Left cardiac atrium (tissue), 4 donors: ENCODE results near the gene VWA1. TPM values are rescaled to one million over a fixed set of nuclear protein-coding genes. Genes with fewer than 3 reads are reported as not detected.
"Not testable (repeated sequence)": the region's sequence is repeated elsewhere in the genome, so short reads cannot be mapped to it uniquely, and the experiment has no call there.

Source experiments
- ATAC-seq, 2 donors: fragments of 200-7000 bp; cut with Tn5 transposase; one replicate each; pipeline ENCODE4 v1.9.1; 2020; ENCODE audit warnings: mild to moderate bottlenecking in 2 of 2, moderate library complexity in 2 of 2
- DNase-seq: peaks from one replicate; pipeline ENCODE4 v3.0.0-alpha.2; 2020
- intact Hi-C, 2 donors: fragments of 100-400 bp; cut with DNase I; formaldehyde crosslinking; loops; one replicate each; pipeline versions ENCODE4 v1.14.1 to v1.15.1; 2022 to 2023
- total RNA-seq, 2 donors: library from RNA; stranded (reverse); fragmentation: NEBNext Ultra II Directional; extraction: Animal tissue kit (Norgen Biotek cat#: 25700); gene quantifications; one replicate each; pipeline ENCODE4 v1.2.1, GENCODE V29; 2021
- donor health status: DM: no; HTN: yes; CAD: no.
- donor health status: DM: no; HTN: yes; CAD: no; lungs with severe emphysema.
- donor health status: DM: yes; HTN: yes; CAD: no.
- donor health status: Dilated cardiomyopathy.

The VWA1 gene
- total RNA-seq, 2 donors from 2014 or later: 24.9 to 66.4 TPM

DNA sequence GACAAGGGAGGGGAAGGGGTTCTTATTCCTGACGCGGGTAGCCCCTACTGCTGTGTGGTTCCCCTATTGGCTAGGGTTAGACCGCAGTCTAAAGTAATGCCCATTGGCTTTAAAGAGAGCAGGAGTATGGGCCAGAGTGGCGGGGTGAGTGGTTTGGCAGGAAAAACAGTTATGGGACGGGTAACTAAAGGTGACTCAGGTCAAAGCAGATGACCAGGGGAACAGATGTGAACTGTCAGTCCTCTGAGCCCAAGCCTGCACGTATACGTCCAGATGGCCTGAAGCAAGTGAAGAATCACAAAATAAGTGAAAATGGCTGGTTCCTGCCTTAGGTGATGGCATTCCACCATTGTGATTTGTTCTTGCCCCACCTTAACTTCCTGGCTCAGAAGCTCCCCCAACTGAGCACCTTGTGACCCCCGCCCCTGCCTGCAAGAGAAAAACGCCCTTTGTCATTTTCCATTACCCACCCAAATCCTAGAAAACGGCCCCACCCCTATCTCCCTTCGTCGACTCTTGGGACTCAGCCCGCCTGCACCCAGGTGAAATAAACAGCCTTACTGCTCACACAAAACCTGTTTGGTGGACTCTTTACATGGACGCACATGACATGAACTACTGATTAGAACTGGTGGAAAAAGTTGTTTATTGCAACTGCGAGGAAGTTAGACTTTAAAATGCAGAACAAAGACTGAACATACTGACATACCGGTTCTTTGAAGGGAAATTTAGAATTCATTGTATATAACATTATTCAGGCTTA is 35.3 kb downstream of the VWA1 start:
- no peak for ATAC-seq
- intact Hi-C loops: no loop called here
- no peak for DNase-seq

DNA sequence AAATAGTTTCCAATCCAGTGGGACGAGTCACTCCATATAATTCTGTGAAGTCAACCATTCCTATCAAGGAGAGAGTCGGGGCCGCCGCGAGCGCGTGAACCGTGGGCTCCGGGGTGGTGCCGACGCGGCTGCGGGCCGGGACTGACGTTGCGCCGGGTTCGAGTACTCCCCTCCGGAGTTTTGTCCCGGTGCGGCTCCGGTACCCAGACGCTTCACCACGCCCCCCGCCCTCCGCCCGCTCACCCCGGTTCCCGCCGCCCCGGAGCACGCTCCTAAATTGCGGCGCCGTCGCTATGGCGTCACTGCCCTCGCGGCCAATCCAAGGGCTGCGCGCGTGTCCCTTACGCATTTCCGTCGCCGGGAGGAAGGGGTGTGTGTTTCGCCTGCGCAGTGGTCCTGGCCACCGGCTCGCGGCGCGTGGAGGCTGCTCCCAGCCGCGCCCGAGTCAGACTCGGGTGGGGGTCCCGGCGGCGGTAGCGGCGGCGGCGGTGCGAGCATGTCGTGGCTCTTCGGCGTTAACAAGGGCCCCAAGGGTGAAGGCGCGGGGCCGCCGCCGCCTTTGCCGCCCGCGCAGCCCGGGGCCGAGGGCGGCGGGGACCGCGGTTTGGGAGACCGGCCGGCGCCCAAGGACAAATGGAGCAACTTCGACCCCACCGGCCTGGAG is 36.0 kb downstream of the VWA1 start, which contains the start of gene ATAD3B:
Gene ATAD3B (plus strand): TSS at position 377 of the 664 bp plus-strand sequence. CDS start 120 bp downstream, at position 497.
- intact Hi-C loops: no loop called here
- ATAC-seq: peak; percentile 98 to 99

DNA sequence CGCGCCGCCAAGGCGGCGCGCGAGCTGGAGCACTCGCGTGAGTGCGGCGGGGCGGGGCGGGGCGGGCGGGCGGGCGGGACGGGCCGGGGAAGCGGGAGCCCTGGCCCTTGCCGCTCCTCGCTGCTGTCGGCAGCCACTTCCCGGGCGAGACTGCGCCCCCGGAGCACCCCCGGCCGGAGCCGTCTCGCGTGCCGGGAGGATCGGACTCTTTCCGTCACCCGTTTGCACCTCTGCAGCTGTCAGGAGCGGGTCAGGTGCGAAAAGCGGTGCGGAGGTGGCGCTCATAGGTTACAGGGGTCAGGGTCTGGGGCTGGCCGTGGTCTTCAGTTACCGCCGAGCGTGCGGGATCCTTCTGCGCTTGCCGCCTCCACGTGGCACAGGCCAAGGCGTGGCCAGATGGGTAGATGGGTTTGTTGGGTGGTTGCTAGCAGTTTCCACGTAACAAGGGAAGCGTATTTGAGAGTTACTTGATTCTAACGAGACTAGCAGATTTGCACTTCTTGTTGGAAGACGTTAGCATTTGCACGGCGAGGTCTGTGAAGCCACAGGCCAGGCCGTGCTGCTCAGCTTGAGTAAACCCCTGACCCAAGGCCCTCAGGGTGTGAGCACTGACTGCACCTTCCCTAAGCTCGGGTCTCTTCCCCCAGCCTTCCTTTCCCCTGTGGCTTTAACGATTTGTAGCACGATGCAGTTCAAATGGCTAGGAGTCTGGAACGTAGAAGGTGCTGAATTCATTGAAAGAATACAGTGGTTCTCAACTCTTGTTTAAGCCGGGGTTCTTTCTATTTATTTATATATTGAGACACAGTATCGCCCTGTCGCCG is 36.8 kb downstream of the VWA1 start:
- intact Hi-C loops, DNase-seq: not testable (repeated sequence)
- peak in 1 of 2 donors; percentile 1 for ATAC-seq

More for the DNA sequence above, 36.0 kb downstream of the VWA1 start, which contains the start of gene ATAD3B:
- DNase-seq: peak; percentile 91

DNA sequence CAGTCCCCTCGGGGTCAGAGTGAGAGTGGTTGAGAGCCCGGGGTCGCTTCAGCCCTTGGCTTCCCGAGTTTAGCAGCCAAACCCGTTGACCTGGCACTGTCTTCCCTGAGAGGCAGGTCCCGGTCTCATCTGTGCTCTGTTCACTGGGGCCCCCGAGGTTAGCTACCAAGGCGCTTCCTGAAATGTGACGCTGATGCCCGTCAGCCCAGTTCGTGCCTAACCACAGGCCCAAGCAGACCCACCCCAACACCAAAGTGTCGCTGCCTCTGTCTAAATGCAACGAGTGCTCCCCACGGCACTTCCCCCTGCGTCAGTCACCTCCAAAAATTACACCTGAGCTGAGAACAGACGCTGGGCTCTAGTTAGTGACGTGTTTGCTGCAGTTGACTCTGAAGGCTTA is 40.5 kb downstream of the VWA1 start:
- ATAC-seq, DNase-seq, intact Hi-C loops: not testable (repeated sequence)

DNA sequence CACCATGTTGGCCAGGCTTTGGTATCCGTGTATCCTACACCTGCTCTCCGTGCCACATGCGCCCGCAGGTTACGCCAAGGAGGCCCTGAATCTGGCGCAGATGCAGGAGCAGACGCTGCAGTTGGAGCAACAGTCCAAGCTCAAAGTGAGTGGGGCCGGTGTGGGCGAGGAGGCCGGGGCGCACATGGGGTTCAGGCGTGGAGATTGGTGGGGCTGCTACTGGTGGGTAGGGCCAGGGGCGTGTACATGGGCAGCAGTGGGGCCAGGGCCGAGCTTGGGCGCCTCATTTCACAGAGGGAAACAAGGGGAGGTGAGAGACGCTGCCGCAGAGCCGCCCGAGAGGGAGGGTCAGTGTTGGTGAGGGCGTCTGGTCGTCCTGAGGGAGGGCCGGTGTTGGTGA is 41.7 kb downstream of the VWA1 start:
- intact Hi-C loops: no loop called here
- DNase-seq (no peak), ATAC-seq (no peak)

DNA sequence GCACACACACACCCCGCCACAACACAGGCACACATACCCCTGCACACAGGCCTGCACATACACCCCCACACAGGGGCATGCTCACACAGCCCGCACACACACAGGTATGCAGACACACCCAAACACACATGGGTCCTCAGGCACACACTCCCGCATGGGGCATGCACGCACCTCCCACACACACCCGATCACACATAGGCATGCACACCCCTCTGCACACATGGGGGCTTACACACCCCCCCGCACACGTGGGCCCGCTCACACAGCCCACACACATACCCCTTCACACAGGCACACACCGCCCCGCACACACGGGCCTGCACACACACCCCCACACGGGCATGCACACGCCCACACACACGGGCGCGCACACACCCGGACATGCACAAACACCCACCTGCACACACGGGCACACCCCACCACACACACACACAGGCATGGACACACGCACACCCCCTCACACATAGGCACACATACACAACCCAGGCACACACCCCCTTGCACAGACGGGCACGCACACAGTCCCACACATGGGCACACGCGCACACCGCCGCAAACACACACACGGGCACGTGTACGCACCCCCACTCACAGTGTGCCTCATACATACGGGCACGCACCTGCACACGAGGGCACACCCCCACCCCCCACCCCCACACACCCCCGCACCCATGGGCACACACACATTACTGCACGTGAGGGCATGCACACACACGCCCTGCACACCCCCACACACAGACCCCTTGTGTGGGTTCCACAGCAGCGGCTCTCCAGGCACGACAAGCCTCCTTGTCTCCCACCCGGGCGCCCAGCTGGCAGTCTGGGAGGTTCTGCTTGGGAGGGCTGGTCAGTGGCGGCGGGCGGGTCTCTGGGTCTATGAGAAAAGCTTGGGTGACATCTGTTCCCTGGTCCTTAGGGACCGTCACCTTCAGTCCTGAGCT is 44.3 kb downstream of the VWA1 start:
- DNase-seq: no peak
- ATAC-seq: no peak
- intact Hi-C loops: no loop called here

DNA sequence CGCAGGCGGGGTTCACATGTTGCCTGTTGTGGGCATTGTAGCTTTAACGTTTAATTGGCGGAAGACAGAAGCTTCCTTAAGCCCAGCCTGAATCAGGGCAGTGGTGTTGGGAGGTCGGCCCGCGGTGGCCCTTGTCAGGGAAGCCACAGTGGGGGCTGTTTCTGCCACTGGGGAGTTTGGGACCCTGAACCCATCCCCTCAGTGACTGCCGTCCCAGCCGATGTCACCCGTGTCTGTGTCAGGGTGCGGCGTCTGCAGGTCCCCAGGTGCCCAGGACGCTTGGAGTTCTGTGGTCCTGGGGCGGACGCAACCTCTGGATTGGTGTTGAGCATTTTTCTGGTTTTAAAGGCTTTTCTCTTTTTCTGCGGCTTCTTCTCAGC is 45.0 kb downstream of the VWA1 start:
- intact Hi-C loops, DNase-seq, ATAC-seq: not testable (repeated sequence)

DNA sequence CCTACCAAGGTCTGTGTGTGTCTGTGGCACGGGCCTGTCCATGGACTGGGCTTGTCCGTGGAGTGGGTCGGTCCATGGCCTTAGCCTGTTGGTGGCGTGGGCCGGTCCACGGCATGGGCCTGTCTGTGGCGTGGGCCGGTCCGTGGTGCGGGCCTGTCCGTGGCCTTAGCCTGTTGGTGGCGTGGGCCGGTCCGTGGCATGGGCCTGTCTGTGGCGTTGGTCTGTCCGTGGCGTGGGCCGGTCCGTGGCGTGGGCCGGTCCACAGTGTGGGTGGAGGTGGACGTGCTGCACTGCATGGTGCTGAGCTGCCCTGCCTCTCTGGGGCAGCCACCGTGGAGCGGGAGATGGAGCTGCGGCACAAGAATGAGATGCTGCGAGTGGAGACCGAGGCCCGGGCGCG is 46.3 kb downstream of the VWA1 start:
- DNase-seq, intact Hi-C loops: not testable (repeated sequence)
- ATAC-seq: peak in 1 of 2 donors; percentile 13

DNA sequence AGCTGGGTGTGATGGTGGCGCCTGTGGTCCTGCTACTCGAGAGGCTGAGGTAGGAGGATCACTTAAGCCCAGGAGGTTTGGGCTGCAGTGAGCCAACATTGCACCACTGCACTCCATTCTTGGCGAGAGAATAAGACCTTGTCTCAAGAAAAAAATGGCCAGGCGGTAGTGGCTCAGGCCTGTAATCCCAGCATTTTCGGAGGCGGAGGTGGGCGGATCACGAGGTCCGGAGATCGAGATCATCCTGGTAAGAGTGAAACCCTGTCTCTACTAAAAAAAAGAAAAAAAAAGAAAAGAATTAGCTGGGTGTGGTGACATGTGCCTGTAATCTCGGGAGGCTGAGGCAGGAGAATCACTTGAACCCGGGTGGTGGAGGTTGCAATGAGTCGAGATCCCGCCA is 47.4 kb downstream of the VWA1 start:
- intact Hi-C loops: no loop called here
- ATAC-seq (no peak), DNase-seq (no peak)

DNA sequence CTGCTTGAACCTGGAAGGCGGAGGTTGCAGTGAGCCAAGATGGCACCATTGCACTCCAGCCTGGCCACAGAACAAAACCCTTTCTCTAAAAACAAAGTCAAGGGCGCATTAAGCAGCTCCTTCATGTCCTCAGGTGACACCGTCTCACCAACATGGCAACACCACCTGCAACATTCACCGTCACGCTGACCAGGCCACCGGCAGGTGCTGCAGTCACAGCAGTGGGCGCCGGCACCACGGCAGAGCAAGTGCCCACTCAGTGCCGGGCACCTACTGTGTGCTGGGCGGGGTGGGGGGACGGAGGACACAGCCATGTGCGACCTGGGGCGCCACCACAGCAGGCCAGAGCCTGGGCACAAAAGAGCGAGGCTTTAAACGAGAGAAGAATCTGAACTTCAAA is 48.2 kb downstream of the VWA1 start:
- DNase-seq (no peak), ATAC-seq (no peak)
- intact Hi-C loops: no loop called here

DNA sequence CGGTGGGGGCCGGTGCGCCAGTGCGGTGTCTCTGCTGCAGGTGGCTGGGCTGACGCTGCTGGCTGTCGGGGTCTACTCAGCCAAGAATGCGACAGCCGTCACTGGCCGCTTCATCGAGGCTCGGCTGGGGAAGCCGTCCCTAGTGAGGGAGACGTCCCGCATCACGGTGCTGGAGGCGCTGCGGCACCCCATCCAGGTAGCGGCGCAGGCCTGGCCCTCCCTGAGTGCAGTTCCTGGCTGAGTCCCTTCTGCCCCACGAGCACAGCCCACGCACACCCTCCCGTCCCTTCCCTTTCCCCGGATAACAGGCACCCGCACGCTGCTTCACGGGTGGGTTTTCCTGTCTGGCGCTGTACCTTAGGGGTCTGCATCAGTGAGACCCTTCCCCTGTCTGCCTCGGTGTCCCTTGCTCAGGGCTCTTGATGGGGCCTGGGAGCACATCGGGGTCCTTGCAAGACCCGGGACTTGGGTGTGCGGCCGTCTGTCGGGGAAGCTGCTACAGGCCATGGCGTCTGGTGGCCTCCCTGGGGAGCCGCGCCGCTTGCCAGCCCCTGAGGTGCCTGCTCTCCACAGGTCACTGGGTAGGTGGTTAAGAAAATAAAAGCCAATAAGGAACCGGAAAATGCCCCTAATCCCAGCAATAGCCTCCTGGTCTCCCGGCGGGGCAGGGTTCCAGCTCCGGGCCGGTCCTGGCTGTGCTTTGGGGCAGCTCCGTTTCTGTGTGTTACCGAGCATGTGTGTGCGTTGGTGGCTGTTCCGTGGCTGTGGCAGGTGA is 49.7 kb downstream of the VWA1 start:
- DNase-seq, intact Hi-C loops, ATAC-seq: not testable (repeated sequence)

DNA sequence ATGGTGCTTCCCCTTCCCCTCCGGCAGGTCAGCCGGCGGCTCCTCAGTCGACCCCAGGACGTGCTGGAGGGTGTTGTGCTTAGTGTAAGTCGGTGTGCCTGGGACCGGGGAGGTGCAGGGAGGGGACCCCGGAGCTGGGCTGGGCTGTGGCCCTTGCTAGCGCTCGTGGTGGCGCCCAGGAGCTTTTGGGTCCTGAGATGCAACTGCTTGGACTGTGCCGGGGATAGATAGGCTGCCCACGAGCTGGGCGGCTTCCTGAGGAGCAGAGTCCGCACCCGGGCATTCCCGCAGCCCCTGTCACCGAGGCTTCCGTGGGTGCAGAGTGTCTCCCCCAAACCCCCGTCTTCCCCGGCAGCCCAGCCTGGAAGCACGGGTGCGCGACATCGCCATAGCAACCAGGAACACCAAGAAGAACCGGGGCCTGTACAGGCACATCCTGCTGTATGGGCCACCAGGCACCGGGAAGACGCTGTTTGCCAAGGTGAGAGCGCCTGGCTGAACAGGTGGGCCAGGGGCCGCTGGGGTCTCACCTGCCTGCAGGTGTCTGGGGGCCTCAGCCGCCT is 50.3 kb downstream of the VWA1 start:
- ATAC-seq, DNase-seq, intact Hi-C loops: not testable (repeated sequence)

DNA sequence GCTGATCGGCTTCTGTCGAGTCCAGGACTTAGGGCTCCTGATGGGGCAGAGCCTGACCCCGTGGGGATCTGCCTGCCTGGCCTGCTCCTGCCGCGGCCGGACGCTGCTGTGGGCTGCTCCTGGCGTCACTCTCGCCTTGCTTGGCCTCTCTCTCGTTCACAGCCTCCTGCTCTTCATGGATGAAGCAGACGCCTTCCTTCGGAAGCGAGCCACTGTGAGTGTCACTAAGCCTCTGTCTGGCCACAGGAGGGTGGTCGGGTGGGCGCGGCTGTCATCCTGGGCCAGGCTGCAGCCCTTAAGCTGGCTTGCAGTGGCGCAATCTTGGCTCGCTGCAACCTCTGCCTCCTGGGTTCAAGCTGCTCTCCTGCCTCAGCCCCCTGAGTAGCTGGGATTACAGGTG is 52.2 kb downstream of the VWA1 start:
- DNase-seq (no peak), ATAC-seq (no peak)
- intact Hi-C loops: no loop called here

DNA sequence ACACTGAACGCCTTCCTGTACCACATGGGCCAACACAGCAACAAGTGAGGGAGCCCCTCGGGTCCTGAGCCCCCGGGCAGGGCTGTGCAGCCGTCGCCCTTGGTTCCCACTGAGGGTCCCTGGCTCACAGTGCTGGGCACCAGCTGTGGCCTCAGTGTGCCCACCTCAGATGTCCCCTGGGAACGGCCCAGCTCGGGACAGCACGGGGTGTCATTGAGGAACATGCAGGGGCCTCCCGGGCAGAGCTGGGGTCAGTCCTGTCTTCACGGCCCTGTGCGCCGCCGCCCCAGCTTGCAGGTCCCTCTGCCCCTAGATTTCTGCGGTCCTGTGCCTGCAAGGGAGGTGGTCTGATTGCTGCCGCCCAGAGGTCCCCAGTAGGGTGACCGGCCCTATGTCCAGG is 53.7 kb downstream of the VWA1 start:
- ATAC-seq (no peak), DNase-seq (no peak)
- intact Hi-C loops: no loop called here

DNA sequence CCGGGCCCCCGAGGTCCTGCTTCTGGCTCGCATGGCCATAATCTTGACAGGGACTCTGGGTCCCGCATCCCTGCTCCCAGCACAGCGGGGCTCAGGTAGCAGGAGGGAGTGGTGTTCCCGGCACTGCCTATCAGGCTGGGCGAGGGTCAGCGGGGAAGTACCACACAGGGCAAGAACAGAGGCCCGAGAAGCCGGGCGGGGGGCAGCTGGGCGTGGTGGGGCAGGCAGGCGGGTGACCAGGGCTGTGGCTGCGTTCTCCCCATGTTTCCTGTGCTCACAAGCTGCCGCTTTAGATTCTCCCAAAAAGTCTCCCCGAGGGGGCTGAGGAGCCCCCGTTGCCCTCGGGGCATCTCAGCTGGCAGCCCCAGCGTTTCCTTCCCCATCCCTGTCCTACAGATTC is 54.4 kb downstream of the VWA1 start:
- ATAC-seq (no peak), DNase-seq (no peak)
- intact Hi-C loops: no loop called here

DNA sequence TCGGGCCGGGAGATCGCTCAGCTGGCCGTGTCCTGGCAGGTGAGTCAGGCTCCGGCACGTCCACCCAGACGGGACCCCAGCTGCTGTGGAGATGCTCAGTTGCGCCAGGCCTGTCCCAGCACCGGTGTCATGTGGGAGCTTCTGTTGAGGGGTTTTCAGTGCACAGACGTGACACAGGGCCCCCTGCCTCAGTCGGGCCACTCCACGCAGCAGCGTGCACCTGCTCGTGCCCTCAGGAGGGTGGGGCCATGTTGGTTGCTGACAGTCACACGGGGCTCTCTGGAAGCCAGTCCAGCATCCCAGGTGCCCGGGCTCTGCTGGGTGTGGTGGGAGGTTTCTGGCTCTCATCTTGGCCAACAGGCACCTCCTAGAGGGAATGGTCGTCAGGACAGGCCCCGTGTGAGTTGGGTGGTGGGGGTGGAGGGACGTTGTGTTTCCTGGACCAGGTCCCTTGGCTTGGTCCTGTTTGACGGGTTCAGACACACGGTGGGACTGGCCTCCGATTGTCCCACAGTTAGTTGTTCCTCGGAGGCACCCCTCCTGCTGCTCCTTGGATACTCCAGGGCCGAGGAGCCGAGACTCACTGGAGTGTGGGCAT is 55.2 kb downstream of the VWA1 start:
- ATAC-seq (no peak), DNase-seq (no peak)
- intact Hi-C loops: no loop called here

DNA sequence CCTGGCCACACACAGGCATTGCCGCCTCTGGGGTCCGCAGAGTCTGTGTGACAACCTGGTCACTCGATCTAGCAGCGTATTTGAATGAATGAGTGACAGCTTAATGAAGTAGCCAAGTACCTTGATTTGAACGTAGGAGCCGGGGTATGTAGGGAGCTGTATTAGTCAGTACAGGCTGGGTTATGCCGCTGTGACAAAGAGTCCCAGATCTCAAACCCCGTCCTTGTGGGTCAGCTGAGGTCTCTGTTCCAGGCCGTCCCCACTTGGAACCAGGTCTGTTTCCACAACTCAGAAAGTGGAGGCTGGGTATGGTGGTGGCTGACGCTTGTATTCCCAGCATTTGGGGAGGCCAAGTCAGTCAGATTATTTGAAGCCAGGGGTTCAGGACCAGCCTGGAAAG is 56.1 kb downstream of the VWA1 start:
- DNase-seq (no peak), ATAC-seq (no peak)
- intact Hi-C loops: no loop called here
